ENCODE measurements around the gene OR5AU1. TPM values are rescaled to one million over a fixed set of nuclear protein-coding genes. Genes with fewer than 3 reads are reported as not detected.

Gene OR5AU1
- total and polyA plus RNA-seq, 2 of the 13 experiments (the other 11 are each of a cell fraction or from before 2014, with no cell fraction given) = not detected

DNA sequence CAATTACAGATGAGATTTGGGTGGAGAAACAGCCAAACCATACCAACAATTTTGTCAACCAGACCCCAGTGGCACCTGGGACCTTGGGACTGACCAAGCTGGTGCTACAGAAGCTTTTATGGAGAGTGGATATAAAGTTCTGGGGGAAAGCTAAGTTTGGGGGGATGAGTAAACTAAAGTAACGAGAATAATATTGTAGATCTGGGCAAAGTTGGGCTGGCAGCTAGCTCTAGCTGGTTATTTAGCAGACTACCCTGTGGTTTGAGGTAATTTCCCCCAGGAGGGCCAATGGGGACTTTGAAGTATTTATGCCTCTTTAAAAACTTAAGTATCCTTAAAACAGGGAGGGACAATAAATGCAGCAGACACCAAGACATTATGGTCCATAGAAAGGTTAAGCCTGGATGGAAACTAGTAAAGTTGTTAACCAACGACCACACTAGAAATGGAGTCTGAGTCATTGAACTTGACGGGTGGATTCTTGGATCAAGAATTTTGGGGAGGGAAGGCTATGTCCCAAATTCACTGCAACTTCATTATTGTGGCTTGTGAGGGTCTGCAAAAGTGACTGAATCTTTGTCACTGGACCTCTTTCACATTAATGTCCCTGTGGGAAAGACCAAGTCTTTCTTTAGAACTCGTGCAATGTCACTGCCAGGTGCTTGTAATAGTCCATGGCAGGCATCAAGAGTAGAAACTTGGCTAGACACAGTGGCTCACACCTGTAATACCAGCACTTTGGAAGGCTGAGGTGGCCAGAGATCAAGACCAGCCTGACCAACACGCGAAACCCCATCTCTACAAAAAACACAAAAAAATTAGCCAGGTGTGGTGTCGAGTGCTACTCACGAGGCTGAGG, 48.5 kb upstream of the OR5AU1 start (continued):
- TF ChIP-seq ZNF605 (CRISPR knock-in tag; IDR thresholded peaks at IDR 0.05) (peak; percentile 33; the same call in 1 of the 2 replicates), POLR2AphosphoS5 (IDR thresholded peaks at IDR 0.05; ENCODE audit: low read depth, low read length) (peak; percentile 43), ZEB1 (IDR thresholded peaks at IDR 0.05; ENCODE audit: insufficient replicate concordance, low read depth) (no peak), RXRB (CRISPR knock-in tag; IDR thresholded peaks at IDR 0.05; ENCODE audit: borderline replicate concordance) (no peak), ZNF136 (CRISPR knock-in tag; IDR thresholded peaks at IDR 0.05; ENCODE audit: low read depth) (no peak), ZNF83 (CRISPR knock-in tag; IDR thresholded peaks at IDR 0.05; ENCODE audit: borderline replicate concordance) (0 out of 2 replicates have a peak, but pooled peaks have one; percentile 47), ZSCAN25 (CRISPR knock-in tag; IDR thresholded peaks at IDR 0.05) (0 out of 2 replicates have a peak, but pooled peaks have one; percentile 35), FOXC1 (CRISPR knock-in tag; IDR thresholded peaks at IDR 0.05; ENCODE audit: borderline replicate concordance) (0 out of 2 replicates have a peak, but pooled peaks have one; percentile 29), SP4 (CRISPR knock-in tag; IDR thresholded peaks at IDR 0.05) (no peak), ZC3H13 (CRISPR knock-in tag; IDR thresholded peaks at IDR 0.05) (0 out of 2 replicates have a peak, but pooled peaks have one; percentile 32), RELA (CRISPR knock-in tag; IDR thresholded peaks at IDR 0.05) (0 out of 2 replicates have a peak, but pooled peaks have one; percentile 47), POLR2G (IDR thresholded peaks at IDR 0.05; ENCODE audit: low read depth, low read length) (peak; percentile 68), ZMAT3 (CRISPR knock-in tag; conservative IDR thresholded peaks at IDR 0.05) (no peak), MXD3 (CRISPR knock-in tag; IDR thresholded peaks at IDR 0.05) (no peak), ZNF878 (CRISPR knock-in tag; IDR thresholded peaks at IDR 0.05) (no peak), ZNF572 (CRISPR knock-in tag; IDR thresholded peaks at IDR 0.05) (no peak), ZNF407 (CRISPR knock-in tag; IDR thresholded peaks at IDR 0.05; ENCODE audit: not compliant biosample characterization) (no peak), DMTF1 (CRISPR knock-in tag; IDR thresholded peaks at IDR 0.05) (no peak)
